T follicular helper cell (primary cell): ENCODE results near the gene CLDN1.

Source experiments
- DNase-seq: peaks from one replicate; pipeline ENCODE4 v3.0.0-alpha.2; 2020; ENCODE audit warnings: low read depth
- total RNA-seq, 2 experiments: gene quantifications; one replicate each; lab custom pipeline; 2026; lab: John Stamatoyannopoulos, UW

CLDN1 gene, protein sequence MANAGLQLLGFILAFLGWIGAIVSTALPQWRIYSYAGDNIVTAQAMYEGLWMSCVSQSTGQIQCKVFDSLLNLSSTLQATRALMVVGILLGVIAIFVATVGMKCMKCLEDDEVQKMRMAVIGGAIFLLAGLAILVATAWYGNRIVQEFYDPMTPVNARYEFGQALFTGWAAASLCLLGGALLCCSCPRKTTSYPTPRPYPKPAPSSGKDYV
- 0 to 0.30 reads per million in 2 experiments for total RNA-seq

- DNase-seq = peak; percentile 47
Observed at GRCh38 chr3:190321789-190322603, at the start of gene CLDN1. CLDN1 (minus strand) TSS chr3:190322446; CDS start chr3:190322206, 240 bp downstream.

- DNase-seq = no peak
Observed at GRCh38 chr3:190371152-190371551, 48.9 kb upstream of the CLDN1 start.

GRCh38 chr3:190370369-190370768, 48.1 kb upstream of the CLDN1 start:
- DNase-seq = no peak

DNA sequence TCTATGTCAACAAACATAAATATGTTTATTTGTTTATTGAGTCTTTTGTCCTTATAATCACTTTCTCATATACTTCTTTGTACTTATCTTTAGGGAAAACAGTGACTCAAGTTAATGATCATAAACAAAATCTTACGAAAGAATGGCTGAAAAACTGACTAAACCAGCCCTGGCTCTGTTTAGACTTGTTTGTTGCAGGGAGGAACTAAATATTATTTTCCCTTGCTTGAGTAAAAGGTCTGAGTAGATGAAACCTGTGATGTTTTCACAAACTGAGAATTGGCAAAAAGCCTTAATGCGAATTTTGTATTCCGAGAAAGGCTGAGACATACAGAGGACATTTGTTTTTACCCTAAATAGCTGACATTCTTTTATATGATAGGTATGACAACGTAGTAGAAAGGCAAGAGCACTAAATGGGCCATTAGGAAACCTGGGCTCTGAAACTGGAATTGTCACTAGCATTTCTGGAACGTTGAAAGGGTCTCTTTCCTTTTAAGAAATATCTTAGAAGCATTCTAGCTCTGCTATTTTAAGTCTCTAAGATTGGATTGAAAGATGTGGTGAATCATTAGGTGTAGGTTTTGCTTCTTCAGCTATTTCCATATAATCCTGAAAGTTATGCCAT, 47.5 kb upstream of the CLDN1 start:
- no peak for DNase-seq

- DNase-seq = no peak
Observed at GRCh38 chr3:190368881-190369280, 46.6 kb upstream of the CLDN1 start.

- DNase-seq = no peak
Observed at GRCh38 chr3:190366133-190366532, 43.9 kb upstream of the CLDN1 start.

GRCh38 chr3:190362258-190362657, 40.0 kb upstream of the CLDN1 start:
- DNase-seq = no peak

GRCh38 chr3:190361791-190362190, 39.5 kb upstream of the CLDN1 start:
- DNase-seq = no peak

- no peak for DNase-seq
Observed at GRCh38 chr3:190360228-190360627, 38.0 kb upstream of the CLDN1 start.

- no peak for DNase-seq
Observed at GRCh38 chr3:190359813-190360212, 37.6 kb upstream of the CLDN1 start.

DNA sequence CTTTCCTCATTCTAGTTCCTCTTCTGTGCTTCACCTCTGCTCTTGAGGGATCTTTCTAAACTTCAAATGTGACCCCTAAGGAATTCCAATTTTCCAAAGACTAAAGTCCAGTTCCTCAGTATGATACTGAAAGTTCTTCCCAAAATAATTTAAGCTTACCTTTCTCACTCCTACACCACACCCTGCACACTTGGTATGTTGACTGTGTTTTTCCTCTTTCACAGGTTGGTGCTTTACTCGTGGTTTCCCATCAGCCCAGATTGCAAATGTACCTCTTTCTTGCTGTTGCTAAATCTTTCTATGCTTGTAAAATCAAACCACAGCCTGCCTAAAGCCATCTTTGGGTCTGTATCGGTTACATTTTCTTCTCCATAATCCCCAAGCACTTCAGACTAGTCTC, 35.2 kb upstream of the CLDN1 start:
- no peak for DNase-seq

GRCh38 chr3:190356246-190356645, 34.0 kb upstream of the CLDN1 start:
- DNase-seq = no peak

DNA sequence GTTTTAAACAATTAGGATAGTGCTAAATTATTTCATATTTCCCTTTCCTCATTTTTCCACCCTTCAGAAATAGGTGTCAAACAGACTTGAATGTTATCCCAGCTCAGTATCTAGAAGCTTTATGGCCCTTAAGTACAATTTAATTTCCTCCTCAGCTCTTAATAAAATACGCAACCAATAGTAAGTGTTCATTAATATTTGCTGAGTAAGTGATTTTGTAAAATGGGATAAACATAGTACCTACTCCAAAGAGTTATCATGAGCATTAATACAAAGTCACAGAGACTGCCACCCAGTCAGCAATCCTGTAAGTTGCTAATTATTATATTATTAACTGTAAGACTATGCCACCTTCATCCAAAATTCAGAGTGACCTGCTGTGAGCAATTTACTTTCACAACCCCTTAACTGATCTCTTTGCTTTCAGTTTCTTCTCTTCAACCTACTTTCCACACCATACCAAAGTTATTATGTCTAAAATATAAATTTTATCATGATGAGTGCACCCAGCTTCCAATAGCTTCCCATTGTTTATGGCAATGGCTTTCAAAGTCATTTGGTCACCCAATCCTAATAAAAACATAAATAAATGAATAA, 30.7 kb upstream of the CLDN1 start:
- DNase-seq = no peak

DNA sequence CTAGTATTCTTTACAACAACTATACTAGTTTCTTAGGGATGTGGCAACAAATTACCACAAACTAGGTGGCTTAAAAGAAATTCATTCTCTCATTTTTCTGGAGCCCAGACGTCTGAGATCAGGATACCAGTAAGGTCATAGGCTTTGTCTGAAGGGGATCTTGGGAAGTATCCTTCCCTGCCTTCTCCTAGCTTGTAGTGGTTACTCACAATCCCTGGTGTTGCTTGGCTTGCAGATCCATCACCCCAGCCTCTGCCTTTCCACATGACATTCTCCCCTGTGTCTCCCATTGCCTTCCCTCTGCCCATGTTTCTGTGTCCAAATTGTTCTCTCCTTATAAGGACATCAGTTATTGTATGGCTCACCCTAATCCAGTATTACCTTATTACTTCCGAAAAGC, 24.3 kb upstream of the CLDN1 start:
- DNase-seq = no peak

- no peak for DNase-seq
Observed at GRCh38 chr3:190345878-190346277, 23.6 kb upstream of the CLDN1 start.

- no peak for DNase-seq
Observed at GRCh38 chr3:190345027-190345821, 23.0 kb upstream of the CLDN1 start.

DNA sequence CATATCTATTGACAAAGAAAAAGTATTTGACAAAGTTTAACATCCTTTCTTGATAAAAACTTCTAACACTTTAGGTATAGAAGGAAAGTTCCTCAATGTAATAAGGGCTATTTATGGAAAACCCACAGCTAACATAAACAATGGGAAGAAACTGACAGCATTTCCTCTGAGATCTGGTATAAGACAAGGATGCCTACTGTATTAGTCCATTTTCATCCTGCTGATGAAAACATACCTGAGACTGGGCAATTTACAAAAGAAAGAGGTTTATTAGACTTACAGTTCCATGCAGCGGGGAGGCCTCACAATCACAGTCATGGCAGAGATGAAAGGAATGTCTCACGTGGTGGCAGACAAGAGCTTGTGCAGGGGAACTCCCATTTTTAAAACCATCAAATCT, 17.8 kb upstream of the CLDN1 start:
- no peak for DNase-seq

- DNase-seq = no peak
Observed at GRCh38 chr3:190339130-190339529, 16.9 kb upstream of the CLDN1 start.

- DNase-seq = no peak
Observed at GRCh38 chr3:190338717-190339116, 16.5 kb upstream of the CLDN1 start.

DNA sequence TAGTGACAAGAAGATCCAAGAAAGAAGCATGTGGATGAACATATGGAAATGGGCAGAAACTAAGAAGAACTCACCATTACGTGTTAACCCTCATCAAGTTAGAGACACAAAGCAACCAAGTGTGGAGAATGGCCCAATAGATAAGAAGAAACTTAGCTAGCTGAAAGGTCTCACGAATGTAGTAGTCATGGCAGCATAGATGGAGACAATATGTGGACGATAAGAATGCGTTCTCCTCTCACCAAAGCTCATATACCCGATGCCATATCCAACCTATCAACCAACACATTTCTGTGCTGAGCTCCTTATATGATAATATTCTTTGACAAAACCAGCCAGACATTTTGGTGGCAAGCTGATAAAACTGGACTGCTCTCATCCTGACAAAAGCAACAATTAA, 15.1 kb upstream of the CLDN1 start:
- DNase-seq = no peak

DNA sequence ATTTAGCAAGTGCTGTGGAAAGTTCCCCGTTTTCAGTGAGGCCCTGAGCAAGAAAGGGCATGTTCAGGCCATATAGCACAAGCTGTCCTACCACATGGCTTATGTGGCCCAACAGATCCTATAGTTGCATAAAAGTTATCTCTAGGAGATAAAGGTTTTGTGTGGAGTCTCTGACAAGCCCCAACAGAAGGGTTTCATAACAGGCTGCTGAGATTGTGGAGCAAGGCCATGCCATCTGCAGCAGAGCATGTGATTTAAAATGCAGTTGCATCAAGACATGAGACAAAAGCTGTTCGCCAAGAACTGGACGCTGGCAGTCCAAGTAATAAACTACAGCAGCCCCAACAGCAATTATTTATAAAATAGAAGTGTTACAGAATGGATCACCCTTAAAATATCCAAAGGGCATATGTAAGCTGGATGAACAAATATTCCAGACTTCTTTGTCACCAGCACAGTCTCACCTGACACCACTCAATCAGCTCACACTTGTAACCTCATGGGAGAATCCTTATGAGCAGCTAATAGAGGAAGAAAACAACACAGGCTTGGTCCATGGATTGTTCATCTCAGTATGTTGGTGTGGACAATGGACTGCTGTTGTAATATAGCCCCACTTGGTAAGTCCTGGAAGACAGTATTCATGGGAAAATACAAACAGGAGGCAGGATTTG, 14.4 kb upstream of the CLDN1 start:
- no peak for DNase-seq
